ENCODE data around the gene TRMT61B. TPM values are rescaled to one million over a fixed set of nuclear protein-coding genes. Genes with fewer than 3 reads are reported as not detected.

The TRMT61B gene
- total and polyA plus RNA-seq, 2 experiments from 2014 or later = 34.7 to 52.7 TPM

GRCh38 chr2:28855977-28856376 is 14.1 kb downstream of the TRMT61B start:
- peaks cover 8% of the 10 kb centered on the region; the same call in 1 of the 2 replicates for H4K20me1 ChIP-seq (replicated peaks; ENCODE audit: insufficient read depth)
- TF ChIP-seq REST (IDR thresholded peaks at IDR 0.05; ENCODE audit: unreplicated experiment) (no peak), STAT1 (IDR thresholded peaks at IDR 0.05; ENCODE audit: unreplicated experiment) (no peak), EZH2 (IDR thresholded peaks at IDR 0.05; ENCODE audit: low read depth, unreplicated experiment) (no peak), CTCF (conservative IDR thresholded peaks at IDR 0.05; ENCODE audit: low read depth in 2 of 2) (no peak), NANOG (IDR thresholded peaks at IDR 0.05; ENCODE audit: borderline replicate concordance) (no peak), ETS1 (IDR thresholded peaks at IDR 0.05) (no peak), ZNF331 (CRISPR knock-in tag; IDR thresholded peaks at IDR 0.05; ENCODE audit: low read depth) (no peak), ZNF114 (CRISPR knock-in tag; IDR thresholded peaks at IDR 0.05) (no peak)

GRCh38 chr2:28855193-28855592 is 14.9 kb downstream of the TRMT61B start:
- peaks cover 18% of the 10 kb centered on the region for H3K36me3 Mint-ChIP-seq (ENCODE audit: low read depth)
- Histone ChIP-seq H3K9me2 (ENCODE audit: insufficient read depth) (no peaks in the 10 kb centered on the region), H4K20me1 (replicated peaks; ENCODE audit: insufficient read depth) (peaks cover 6% of the 10 kb centered on the region; the same call in 1 of the 2 replicates), H3K27me3 (ENCODE audit: insufficient read depth) (no peaks in the 10 kb centered on the region), H3K79me2 (replicated peaks; ENCODE audit: insufficient read depth) (no peaks in the 10 kb centered on the region), H3K36me3 (ENCODE audit: insufficient read depth) (peaks cover 12% of the 10 kb centered on the region; the same call in 1 of the 2 replicates), H3K4me1 (ENCODE audit: insufficient read depth) (no peaks in the 10 kb centered on the region), H2AFZ (no peak overlapping the region), H3F3A (replicated peaks; ENCODE audit: low read depth) (no peaks in the 10 kb centered on the region), H3K27ac (ENCODE audit: low read depth) (no peak overlapping the region), H3K4me2 (no peak overlapping the region), H3K4me3 (no peak overlapping the region)
- no peaks in the 10 kb centered on the region for H3K9me3 Mint-ChIP-seq
- H3K4me3 Mint-ChIP-seq = no peak overlapping the region
- no peak for DNase-seq (ENCODE audit: low spot score)
- H3K27me3 Mint-ChIP-seq (ENCODE audit: insufficient read depth, low read depth, poor library complexity) = no peaks in the 10 kb centered on the region
- no peaks in the 10 kb centered on the region for H3K4me1 Mint-ChIP-seq
- ATAC-seq = no peak
- no peak overlapping the region for H3K27ac Mint-ChIP-seq
- TF ChIP-seq EZH2 (IDR thresholded peaks at IDR 0.05; ENCODE audit: low read depth, unreplicated experiment) = no peak
- no peak for TF ChIP-seq REST (IDR thresholded peaks at IDR 0.05; ENCODE audit: unreplicated experiment)
- TF ChIP-seq CTCF (conservative IDR thresholded peaks at IDR 0.05; ENCODE audit: low read depth in 2 of 2) = no peak
- no peak for TF ChIP-seq STAT1 (IDR thresholded peaks at IDR 0.05; ENCODE audit: unreplicated experiment)
- TF ChIP-seq CREB1 (CRISPR knock-in tag; IDR thresholded peaks at IDR 0.05; ENCODE audit: low read depth) = no peak
- no peak for TF ChIP-seq NANOG (IDR thresholded peaks at IDR 0.05; ENCODE audit: borderline replicate concordance)
- TF ChIP-seq JUNB (IDR thresholded peaks at IDR 0.05; ENCODE audit: unreplicated experiment) = no peak
- TF ChIP-seq POLR2AphosphoS5 (IDR thresholded peaks at IDR 0.05; ENCODE audit: low read depth) = no peak

More at GRCh38 chr2:28855977-28856376, 14.1 kb downstream of the TRMT61B start:
- Mint-ChIP-seq H3K27me3 (ENCODE audit: insufficient read depth, low read depth, poor library complexity) (no peaks in the 10 kb centered on the region), H3K9me3 (no peaks in the 10 kb centered on the region), H3K27ac (no peak overlapping the region), H3K4me3 (no peak overlapping the region), H3K36me3 (ENCODE audit: low read depth) (peaks cover 24% of the 10 kb centered on the region), H3K4me1 (no peaks in the 10 kb centered on the region)
- Histone ChIP-seq H3K27me3 (ENCODE audit: insufficient read depth) (no peaks in the 10 kb centered on the region), H3K36me3 (ENCODE audit: insufficient read depth) (0 out of 2 replicates have a peak, but pooled peaks cover 12% of the 10 kb centered on the region), H3K4me2 (no peak overlapping the region), H3K9me2 (ENCODE audit: insufficient read depth) (no peaks in the 10 kb centered on the region), H3K4me3 (no peak overlapping the region), H2AFZ (no peak overlapping the region), H3F3A (replicated peaks; ENCODE audit: low read depth) (no peaks in the 10 kb centered on the region), H3K79me2 (replicated peaks; ENCODE audit: insufficient read depth) (no peaks in the 10 kb centered on the region), H3K27ac (ENCODE audit: low read depth) (no peak overlapping the region), H3K4me1 (ENCODE audit: insufficient read depth) (no peaks in the 10 kb centered on the region)
- ATAC-seq (no peak), DNase-seq (ENCODE audit: low spot score) (no peak)
